NK-92 treated with Interleukin-12 subunit alpha and Interleukin-12 subunit beta, amount 100 ng/mL, for 24 hours (cell line): ENCODE results near the gene MXD4.

Experiments
- DNase-seq: peaks from one replicate; lab custom pipeline; 2025; lab: John Stamatoyannopoulos, UW

MXD4 gene

DNA sequence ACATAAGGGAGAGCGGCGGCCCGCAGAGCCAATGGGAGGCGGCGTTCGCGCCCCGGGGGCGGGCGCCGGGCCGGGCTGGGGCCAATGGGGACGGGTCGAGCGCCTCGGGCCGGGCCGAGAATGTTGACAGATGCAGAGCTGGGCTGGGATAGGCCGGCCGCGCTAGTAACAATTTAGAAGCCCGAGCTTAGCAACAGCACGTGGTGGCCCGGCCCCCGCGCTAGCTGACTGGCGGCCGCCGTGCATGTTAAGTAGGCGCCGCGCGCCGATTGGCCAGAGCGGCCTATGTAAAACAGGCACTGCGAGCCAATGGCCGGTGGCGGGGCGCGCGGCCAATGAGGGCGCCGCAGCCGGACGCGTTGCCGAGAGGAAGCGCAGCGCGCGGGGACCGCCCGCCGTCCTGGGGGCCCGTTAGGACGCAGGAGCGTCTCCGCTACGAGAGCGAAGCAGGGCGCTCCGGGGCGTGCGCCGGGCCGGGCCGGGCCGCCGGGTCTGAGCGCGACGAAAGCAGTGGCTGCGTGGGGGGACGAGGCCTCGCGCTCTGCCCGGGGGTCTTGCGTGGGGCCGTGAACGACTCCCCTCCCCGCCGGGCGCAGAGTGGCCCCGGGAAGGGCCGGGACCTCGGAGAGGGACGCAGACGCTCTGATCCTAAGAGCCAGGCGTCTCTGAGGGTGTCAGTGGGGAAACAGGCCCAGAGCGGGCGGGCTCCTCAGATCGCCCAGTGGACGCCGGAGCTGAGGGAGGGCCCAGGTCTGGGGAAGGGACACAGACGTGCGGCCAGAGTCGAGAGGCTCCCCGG, 435 bp upstream of the MXD4 start:
- DNase-seq, result peak; percentile 98

DNA sequence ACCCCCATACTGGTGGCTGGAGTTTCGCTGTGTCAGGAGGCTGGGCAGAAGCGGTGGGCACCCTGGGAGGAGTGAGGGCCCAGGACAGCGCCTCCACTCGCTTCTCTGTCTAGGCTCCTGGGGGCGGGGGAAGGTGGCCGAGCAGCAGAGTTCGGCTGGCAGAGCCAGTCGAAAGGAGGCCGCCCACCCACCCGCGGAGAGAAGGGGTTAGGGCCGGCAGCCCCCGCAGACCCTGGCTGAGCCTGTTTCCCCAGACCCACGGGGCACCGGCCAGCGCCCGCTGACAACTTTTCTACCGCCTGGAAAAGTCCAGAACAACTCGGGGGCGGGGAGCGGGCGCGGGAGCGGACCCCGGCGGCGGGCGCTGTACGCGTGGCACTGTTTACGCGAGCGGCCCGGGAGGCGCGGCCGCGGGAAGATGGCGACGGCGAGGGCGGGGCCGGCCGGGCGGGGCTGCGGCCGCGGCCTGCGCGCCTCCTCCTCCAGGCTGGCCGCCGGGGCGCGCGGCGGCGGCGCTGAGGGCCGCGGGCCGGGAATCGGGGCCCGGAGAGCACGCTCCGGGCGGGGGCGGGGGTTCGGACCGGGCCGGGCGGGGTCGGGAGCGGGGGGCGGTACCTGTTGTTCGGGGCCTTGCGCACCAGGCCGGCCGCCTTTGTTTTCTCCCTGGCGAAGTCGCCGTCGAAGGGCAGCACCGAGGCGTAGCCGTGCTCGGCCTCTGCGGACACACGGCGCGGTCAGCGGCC, 628 bp downstream of the MXD4 start:
- DNase-seq, result peak; percentile 53

DNA sequence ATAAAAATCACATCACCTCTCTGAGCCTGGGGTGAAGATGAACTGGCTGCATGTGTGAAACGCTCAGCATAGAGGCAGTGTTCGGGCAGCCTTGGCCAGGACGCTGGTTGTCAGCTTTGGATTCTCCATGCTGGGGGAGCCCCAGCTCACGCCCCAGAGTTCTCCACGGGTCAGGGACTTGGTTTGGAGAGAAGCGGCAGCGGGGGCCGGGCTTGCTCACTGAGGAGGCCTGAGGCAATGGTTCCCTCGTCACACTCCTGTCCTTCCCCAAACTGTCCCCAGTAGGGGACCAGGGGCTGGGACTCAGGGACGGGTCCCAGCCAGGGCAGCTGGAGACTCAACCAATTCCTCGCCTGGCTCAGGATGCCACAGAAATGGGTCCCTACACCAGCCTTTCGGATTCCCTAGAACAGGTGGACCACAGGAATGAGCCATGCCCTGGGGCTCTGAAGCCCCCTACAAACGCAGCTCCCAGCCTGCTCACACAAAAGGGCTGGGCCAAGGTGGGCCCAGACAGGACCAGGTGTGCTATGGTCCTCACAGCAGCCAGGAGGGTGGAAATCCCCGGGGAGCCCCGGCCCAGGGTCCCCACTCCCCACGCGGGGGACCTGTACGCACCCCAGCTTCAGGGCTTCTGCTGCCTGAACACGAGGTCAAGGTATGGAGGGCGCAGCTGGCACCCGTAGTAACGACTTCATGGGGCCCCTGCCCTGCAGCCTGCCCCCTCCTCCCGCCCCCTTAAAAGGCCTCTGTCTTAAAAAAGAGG, 1.4 kb downstream of the MXD4 start:
- no peak for DNase-seq

DNA sequence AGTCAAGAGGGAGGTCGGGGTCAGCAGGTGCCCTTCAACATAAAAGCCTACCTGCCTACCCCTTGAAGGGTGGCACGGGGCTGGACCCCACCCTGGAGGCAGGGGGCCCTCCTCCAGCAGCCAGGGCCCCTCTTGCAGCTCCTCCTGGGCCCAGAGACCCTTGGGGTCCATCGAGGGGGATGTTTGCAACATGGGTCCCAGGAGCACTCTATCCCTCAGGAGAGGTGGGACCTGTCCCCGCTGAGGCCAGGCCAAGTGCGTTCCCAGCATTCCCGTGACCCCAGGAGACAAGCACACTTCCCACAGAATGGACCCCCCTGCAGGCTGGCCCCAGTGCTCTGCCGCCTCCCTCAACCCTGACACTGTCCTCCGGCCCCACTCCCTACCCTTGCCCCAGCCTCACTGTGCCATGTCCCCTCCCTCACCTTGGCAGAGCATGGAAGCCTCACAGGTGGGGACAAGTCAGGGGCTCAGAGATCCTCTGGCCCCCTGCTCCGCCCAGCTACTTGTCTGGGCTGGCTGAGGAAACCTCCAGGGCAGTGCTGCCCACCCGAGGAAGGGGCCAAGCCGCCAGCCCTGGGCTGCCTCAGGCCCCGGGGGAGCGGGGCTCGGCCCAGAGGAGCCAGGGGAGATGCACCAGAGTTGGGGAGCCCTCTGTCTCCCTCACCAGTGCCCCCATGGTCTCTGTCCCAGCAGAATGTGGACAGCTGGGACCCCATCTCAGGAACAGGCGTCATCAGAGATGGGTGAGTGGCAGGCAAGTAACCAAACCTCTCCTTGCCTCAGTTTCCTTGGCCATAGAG, 2.2 kb downstream of the MXD4 start:
- no peak for DNase-seq

DNA sequence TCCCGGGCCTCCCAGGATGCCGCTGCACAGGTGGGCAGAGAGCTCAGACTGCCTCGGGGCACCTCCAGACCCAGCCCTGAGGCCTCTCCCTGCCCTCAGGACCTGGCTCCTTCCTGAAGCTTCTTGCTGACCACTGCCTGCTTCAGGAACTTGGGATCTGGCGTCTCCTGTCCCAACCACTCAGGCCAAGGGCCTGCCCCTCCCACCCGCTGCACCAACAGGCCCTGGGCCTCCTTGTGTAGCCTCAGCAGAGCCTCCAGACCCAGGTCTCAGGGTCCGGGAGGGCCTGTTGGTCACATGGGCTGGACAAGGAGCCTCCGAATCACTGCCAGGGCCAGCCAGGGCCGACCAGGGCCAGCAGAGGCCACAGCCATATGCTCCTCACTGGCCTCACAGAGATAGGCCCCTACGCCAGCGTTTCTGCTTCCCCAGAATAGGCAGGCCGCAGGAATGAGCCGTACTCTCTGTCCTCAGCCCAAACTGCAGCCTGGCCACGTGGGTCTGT, 2.8 kb downstream of the MXD4 start:
- no peak for DNase-seq

DNA sequence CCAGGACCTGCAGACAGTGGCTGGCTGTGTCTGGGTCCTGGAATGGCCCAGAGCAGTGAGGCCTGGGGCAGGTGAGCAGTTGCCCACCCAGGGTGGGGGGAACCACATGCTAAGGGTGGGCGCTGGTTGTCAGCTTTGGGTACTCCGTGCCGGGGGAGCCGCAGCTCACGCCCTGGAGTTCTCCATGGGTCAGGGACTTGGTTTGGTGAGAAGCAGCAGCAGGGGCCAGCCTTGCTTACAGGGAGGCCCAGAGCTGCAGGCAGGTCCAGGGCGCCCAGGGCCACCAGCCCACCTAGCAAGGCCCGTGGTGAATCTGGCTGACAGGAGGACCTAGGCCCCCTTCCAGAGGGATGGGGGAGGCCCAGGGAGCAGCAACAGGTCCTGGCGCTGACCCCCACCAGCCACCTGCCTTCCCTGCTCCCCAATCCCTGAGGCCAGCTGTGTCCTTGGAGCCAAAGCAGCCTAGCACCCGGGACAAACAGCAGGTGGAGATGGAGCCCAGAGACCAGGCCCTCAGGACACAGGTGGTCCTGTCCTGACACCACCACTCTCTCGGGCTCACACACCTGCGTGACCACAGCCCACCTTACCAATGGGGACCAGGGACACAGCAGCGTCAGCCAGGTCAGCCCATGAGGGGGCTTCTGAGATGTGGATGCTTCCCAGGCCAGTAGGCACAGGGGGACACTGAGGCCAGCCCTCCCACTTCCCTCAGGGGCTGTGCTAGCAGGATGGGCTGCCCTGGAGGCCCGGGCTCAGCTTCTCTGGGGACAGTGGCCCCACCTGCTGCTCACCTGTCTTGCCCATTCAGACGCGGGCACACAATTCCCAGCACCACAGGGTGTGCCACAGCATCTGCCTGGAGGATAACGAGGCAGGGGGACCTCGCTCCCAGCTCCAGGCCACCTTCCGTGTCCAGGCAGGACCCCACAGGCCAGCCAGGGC, 3.5 kb downstream of the MXD4 start:
- no peak for DNase-seq

DNA sequence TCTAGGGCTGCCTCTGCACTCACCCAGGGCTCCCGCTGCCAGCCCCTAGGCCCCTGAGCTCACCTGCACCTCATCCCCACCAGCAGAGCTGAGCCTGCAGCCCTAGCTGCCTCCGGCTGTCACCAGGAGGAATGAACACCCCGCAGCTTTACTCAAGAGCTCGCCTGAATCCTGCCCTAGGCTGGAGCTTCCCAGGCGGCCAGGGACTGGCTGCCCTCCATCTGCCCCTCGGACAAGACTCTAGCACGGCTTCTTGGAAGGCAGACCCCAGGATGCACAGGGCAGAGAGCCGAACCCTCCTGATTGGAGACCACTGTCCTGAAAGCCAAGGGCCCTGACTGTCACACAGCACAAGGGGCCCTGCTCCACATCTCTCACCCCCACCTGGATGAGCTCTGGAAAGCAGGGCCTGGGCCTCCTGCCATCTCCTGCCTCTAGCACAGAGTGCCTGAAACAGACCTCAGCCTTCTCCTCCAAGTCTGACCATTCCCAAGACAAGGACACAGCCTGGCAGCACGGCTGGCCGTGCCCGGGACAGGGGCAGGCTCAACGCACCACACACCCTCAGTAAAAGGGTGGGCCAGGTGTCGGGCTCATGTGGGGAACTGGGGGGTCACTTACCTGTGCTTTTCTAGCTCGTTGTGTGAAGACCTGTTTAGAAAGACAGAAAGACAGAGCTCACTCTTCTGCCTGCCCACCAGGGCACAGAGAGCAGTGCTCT, 4.4 kb downstream of the MXD4 start:
- DNase-seq, result no peak

DNA sequence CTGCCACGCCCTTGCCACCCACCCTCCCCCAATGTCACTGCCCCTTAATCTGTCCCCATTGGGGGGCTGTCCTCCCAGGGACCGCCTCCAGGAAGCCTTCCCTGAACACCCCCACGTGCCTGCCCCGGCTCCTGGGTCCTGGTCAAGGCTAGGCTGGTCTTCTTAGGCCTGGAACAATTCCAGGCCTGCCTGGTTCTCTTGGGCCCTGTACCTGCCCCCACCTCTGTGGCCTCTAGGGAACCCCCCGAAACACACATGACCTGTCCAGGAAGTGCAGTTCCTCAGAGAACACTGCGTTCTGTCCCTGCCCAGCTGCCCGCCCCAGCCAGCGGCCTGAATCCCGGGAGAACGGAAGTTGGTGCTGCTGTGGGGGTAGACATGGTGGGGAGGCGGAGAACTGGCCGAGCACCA, 5.1 kb downstream of the MXD4 start:
- DNase-seq, result no peak

DNA sequence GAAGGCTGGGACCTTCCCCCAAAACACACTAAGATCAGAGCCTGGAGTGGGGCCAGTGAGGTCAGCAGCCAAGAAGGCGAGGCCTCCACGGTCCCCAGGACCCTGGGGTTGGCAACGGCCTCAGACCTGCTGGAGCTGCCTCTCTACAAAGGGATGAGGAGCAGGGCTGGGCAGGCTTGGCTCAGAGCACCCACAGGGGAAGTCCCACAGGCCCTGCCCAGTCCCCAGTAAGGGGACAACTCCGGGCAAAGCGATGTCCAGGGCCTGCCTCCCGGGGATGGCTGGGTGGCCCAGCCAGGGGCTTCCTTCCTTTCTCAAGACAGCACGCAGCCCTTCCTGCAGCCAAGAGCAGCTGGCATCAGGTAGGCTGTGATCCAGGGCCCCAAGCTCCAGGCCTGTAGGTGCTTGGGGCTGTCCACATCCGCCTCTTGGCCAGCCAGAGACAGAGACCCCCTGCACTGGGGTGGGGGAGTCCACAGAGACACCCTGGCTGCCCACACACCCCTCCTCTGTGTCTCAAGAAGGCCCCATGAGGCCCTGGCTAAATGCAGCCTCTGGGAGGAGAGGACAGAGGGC, 5.7 kb downstream of the MXD4 start:
- no peak for DNase-seq

DNA sequence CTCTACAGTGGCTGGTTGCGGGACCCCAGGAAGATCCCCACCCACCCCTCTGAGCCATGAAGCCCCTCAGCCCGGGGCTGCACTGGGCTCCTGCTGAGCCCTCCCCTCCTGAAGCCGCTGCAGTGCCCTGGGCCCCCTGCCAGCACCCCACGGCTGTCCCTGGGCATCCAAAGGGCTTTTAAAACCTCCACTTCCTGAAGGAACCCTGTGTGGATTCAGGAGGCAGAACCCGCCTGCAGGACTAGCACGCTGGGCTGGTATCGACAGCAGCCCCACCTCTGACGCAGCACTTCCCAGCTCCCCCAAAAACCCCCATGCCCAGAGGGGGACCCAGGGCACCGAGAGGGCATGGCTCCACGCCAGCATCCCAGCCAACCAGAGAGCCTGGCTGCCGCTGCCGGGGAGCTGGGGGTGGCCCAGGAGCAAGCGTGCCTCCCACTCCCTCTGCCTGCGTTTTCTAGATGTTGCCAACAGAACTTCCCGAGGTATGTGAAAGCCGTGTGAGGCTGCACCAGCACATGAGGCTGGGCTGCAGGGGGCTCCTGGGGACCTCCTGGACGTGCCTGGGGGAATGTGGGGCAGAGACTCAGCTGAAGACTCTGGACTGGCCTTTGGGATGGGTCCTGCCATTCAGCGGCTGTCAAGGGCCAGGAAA, 6.3 kb downstream of the MXD4 start:
- DNase-seq, result no peak

DNA sequence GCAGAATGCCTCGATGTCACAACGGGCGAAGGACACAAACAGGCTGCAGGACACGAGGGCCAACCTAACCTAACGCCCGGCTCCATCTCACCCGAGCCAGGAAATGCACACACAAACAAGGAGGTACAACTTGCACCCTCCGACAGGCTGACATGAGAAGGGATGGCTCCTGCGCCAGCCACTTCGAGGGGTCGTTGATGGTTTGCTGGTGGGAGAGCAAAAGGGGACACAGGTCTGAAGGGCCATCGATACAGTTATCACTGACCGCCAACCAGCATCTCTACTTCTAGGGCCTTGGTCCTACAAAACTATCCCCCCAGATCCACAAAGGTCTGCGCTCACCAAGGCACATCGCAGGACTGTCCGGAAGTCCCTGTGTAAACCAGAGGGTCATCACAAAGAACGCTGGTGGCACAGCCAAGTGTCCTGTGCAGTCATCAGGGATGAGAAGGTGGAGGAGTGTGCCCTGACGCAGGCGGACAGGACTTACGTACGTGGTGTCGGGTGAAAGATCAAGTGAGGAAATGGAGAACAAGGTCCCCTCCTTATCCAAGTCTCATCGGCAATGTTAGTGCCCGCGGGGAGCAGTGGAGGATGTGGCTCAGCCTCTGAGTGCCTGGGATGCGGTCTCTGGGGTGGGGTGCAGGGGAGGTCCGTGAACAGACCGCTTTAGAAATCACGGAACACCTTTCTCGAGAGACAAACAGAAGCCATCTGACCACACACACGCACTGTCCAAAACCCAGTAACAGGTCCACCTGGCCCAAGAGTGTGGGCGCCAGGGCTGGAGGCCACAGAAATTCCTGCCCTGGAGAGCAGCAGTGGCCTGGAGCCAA, 7.0 kb downstream of the MXD4 start:
- DNase-seq, result no peak

DNA sequence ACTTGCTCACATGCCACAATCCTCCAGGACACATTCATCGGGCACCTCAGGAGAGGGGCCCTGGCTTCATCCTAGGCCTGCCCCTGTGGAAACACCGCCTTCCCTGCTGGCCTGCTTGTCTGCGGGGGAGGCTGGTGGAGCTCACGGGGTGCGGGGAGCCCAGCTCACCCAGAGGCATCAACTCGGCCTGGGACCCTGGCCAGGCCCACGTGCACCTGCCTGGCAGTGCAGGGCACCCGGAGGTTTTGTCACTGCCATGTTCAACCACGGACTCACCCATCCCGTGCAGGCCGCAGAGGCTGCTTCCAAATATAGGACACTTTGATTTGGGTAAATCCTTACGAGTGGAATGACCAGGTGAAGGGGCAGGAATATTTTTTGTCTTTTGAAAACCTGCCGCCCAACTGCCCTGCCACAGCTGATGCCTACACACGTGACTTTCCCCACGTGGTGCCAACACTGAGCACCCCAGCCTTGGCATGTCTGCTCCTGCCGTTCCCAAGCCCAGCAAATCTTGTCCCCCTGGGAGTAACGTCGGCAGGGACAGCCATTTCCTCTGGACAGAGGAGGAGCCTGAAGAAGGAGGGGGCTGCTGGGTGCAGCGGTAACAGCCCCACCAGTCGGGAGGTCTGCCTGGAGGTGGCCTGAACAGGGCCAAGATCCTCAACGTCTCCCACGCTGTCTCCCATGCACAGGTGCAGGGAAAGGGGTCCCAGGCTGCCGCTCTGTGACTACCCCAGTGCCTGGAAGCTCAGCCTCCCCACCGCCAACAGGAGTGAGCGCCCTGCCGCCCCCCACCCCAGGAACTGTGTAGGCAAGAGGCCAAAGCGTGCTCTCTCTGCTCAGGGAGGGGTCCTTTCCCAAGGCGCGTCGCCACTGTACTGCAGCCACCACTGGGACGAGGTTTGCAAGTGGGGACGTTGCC, 8.5 kb downstream of the MXD4 start:
- DNase-seq, result no peak

DNA sequence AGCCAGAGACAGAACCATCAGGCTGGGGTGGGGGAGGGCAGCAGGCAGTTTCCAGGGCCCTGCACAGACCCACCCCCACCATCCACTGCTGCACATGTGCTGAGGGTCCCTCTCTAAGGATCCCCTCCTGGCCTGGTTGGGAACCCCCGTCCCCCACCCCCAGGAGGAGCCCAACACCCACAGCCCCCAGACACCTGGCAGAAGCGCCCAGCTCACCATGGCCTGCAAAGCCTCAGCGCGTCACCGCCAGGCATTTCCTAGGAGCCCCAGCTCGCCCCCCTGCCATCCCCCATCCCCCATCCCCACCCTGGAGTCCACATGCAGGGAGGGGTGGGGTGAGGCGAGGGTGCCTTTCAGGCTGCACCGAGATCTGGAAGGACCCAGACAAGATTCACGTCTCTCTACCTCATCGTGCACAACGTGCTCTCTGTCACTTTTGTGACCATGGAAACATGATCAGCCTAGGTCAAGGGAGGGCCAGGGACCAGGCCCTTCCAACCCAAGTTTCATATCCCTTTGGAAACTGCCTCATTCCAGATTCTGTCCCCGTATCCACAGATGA, 9.3 kb downstream of the MXD4 start:
- DNase-seq, result no peak

DNA sequence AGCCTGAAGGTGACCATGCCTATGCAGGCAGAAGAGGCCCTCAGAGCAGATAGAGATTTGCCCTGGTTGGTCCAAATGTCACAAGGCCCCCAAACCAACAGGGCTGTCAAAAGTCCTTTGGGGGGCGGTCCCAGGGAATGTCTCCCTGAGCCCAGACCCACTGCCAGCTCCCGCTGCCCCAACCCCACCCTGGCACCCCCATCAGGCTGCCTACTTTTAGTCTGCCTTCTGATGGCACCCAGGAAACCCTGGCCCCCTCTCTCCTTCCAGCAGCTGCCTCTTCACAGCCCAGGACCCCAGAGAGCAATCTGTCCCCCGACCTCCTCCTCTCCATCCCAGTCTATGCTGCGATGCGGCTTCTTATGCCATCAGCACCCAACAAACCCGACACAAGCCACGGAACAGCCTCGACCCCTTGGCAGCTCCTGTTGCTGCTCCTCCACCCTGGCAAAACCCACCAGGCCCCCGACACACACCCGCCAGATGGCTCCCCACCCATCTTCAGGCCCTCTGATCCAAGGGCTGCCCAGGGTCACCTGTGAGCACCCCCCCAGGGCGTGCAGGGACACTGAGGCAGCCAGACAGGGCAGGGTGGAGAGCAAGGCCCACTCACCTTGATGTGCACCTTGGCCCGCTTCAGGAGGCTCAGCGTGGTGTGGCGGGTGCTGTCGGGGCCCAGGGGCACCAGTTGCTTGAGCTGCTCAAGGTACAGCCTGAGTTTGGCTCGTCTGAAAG, 9.9 kb downstream of the MXD4 start:
- no peak for DNase-seq

DNA sequence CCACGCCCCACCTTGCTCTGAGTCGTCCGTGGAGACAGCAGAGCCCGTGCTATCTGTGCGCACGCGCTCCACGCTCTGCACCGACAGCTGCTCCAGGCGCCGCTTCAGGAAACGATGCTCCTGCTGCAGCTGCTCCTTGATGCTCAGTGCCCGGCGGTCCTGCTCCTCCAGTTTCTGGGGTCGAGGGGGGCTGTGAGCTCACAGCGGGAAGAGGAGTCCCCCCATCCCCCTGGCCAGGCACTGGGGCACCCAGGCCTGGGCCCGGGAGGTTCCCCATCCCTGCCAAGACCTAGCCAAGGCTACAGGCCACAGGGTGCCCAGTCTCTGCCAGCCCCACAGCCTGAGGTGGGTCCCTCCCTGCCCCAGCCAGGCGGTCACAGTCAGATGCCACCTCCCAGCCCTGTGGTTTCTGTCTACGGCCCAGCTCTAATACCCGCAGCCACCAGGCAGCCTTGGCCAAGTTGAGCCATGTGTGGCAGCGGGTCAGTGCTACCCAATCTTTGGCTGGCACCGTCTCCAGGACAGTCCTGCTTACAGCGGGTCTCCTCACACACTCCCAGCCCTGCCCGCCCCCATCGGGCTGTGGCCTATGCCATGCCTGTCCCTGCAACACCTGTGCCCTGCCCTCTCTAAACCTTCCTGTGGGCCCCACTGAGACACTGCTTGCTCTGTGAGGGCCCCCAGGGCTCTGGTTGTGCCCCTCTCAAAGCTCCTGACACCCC, 10.7 kb downstream of the MXD4 start:
- DNase-seq, result no peak
